Astrocyte of the hippocampus (primary cell): Measurements from ENCODE around the gene GPC5.
"Not testable (repeated sequence)": the region's sequence is repeated elsewhere in the genome, so short reads cannot be mapped to it uniquely, and the experiment has no call there.

Source experiments
- DNase-seq: peaks from one replicate; pipeline ENCODE4 v3.0.0; 2011; ENCODE audit warnings: low read depth, low spot score

The GPC5 gene

GRCh38 chr13:91773591-91774227 lies 375.3 kb downstream of the GPC5 start:
- DNase-seq, result peak; percentile 9

GRCh38 chr13:91774397-91774796 lies 376.0 kb downstream of the GPC5 start:
- DNase-seq, result no peak

- no peak for DNase-seq
These were observed 378.3 kb downstream of the GPC5 start for GRCh38 chr13:91776611-91777193.

- DNase-seq, result no peak
These were observed 379.7 kb downstream of the GPC5 start for GRCh38 chr13:91778123-91778522.

GRCh38 chr13:91781982-91782691 lies 383.7 kb downstream of the GPC5 start:
- DNase-seq, result peak; percentile 34

GRCh38 chr13:91785431-91786119 lies 387.2 kb downstream of the GPC5 start:
- peak; percentile 4 for DNase-seq

GRCh38 chr13:91792054-91792453 lies 393.6 kb downstream of the GPC5 start:
- DNase-seq, result no peak

GRCh38 chr13:91797567-91797966 lies 399.1 kb downstream of the GPC5 start:
- no peak for DNase-seq

GRCh38 chr13:91798338-91798737 lies 399.9 kb downstream of the GPC5 start:
- DNase-seq, result not testable (repeated sequence)

- DNase-seq, result not testable (repeated sequence)
These were observed 403.4 kb downstream of the GPC5 start for GRCh38 chr13:91801772-91802171.

- DNase-seq, result no peak
These were observed 404.5 kb downstream of the GPC5 start for GRCh38 chr13:91802957-91803356.

- no peak for DNase-seq
These were observed 406.3 kb downstream of the GPC5 start for GRCh38 chr13:91804724-91805123.

GRCh38 chr13:91805605-91806004 lies 407.2 kb downstream of the GPC5 start:
- peak; percentile 2 for DNase-seq

- DNase-seq, result no peak
These were observed 410.7 kb downstream of the GPC5 start for GRCh38 chr13:91809161-91809560.

GRCh38 chr13:91813253-91813652 lies 414.8 kb downstream of the GPC5 start:
- DNase-seq, result peak; percentile 35

GRCh38 chr13:91816263-91816807 lies 417.9 kb downstream of the GPC5 start:
- no peak for DNase-seq

- DNase-seq, result peak; percentile 46
These were observed 418.8 kb downstream of the GPC5 start for GRCh38 chr13:91817250-91817649.

- DNase-seq, result no peak
These were observed 426.0 kb downstream of the GPC5 start for GRCh38 chr13:91824416-91824815.

- no peak for DNase-seq
These were observed 427.1 kb downstream of the GPC5 start for GRCh38 chr13:91825516-91825915.

GRCh38 chr13:91836553-91836952 lies 438.1 kb downstream of the GPC5 start:
- DNase-seq, result no peak

- DNase-seq, result no peak
These were observed 447.2 kb downstream of the GPC5 start for GRCh38 chr13:91845612-91846011.

- no peak for DNase-seq
These were observed 465.3 kb downstream of the GPC5 start for GRCh38 chr13:91863699-91864098.
